ENCODE results near the gene MUC5B. TPM values are rescaled to one million over a fixed set of nuclear protein-coding genes. Genes with fewer than 3 reads are reported as not detected.

MUC5B gene
- total RNA-seq, 4 donors from 2014 or later: 0.44 TPM; not detected in 3

DNA sequence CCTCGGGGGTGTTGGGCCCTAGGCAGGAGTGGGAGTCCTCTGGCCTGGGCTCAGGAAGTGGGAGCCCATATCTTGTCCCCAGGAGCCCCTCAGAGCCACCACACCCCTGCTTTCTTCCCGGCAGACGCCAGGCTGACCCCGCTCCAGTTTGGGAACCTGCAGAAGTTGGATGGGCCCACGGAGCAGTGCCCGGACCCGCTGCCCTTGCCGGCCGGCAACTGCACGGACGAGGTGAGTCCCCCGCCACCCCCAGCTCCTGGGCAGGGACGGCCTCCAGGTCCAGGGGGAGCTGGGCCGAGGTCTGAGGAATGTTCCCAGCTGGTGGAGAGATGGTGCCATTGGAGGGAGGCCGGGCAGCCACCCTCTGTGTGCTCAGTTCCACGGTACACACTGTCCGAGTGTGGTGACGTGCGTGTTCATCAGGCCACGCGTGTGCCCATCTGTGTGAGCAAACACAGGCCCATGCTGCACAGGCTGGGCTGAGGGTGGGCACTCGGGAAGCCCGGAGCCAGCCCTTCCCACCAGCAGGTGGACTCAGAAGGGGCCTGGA lies 4.8 kb downstream of the MUC5B start:
- no peak for ATAC-seq (ENCODE audit: low FRiP score)
- no peak for DNase-seq (ENCODE audit: low spot score)
- no peak for TF ChIP-seq CTCF (IDR thresholded peaks at IDR 0.05)

GRCh38 chr11:1228101-1228821 lies 5.4 kb downstream of the MUC5B start:
- TF ChIP-seq CTCF (IDR thresholded peaks at IDR 0.05): no peak
- DNase-seq (ENCODE audit: low spot score) (no peak), ATAC-seq (ENCODE audit: low FRiP score) (no peak)

- TF ChIP-seq CTCF (IDR thresholded peaks at IDR 0.05): no peak
- DNase-seq (ENCODE audit: low spot score): no peak
- no peak for ATAC-seq (ENCODE audit: low FRiP score)
Measured at GRCh38 chr11:1228921-1229451, 6.1 kb downstream of the MUC5B start.

- no peak for DNase-seq (ENCODE audit: low spot score)
- no peak for ATAC-seq (ENCODE audit: low FRiP score)
- no peak for TF ChIP-seq CTCF (IDR thresholded peaks at IDR 0.05)
Measured at GRCh38 chr11:1229471-1230120, 6.7 kb downstream of the MUC5B start.

GRCh38 chr11:1230121-1230455 lies 7.2 kb downstream of the MUC5B start:
- DNase-seq (ENCODE audit: low spot score) (no peak), ATAC-seq (ENCODE audit: low FRiP score) (no peak)
- TF ChIP-seq CTCF (IDR thresholded peaks at IDR 0.05): no peak

DNA sequence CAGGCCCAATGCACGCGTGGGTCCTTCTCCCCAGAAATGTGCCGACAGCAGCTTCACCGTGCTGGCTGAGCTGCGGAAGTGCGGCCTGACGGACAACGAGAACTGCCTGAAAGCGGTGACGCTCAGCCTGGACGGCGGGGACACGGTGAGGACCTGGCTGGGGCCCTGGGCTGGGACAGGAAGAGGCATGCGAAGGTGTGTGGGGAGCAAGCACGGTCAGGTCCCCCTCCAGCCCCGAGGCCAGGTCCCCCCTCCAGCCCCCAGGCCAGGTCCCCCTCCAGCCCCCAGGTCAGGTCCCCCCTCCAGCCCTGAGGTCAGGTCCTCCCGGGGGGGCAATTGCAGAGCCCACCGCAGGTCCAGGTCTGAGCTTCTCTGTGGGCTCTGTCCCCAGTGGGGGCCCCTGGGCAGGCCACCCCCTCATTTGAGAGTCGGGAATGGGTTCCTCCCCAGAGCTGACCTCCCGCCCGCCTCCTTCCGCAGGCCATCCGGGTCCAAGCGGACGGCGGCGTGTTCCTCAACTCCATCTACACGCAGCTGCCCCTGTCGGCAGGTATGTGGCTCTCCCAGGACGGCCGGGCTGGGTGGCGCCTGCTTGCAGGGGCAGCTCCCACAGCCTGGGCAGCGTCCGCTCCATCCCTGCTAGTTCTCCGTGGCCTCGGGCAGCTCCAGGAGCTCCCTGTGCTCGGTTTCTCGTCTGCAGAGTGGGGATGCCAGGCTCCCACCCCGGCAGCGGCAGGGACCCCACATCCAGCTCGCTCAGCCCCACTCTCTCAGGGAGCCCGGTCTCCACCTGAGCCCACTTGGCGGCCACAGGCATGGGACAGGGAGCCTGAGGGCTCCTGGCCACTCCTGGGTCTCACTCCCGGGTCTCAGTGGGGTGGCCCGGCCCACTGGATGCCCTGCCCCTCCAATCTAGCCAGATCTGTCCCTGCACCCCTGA lies 7.9 kb downstream of the MUC5B start:
- TF ChIP-seq CTCF (IDR thresholded peaks at IDR 0.05): no peak
- ATAC-seq (ENCODE audit: low FRiP score) (no peak), DNase-seq (ENCODE audit: low spot score) (no peak)
